HG02840 (cell line): ENCODE data around the gene NR6A1.

ENCODE experiments used
- ATAC-seq: cut with Tn5 transposase; IDR thresholded peaks from one replicate; pipeline ENCODE4 v1.9.1; 2021; ENCODE audit warnings: mild to moderate bottlenecking, moderate library complexity, moderate number of reproducible peaks; ENCODE audit not compliant: unreplicated experiment, low FRiP score

The NR6A1 gene

GRCh38 chr9:124697326-124698200 is 73.5 kb downstream of the NR6A1 start:
- ATAC-seq = no peak

GRCh38 chr9:124696101-124696500 is 75.0 kb downstream of the NR6A1 start:
- no peak for ATAC-seq

GRCh38 chr9:124695280-124695890 is 75.7 kb downstream of the NR6A1 start:
- ATAC-seq = no peak

- no peak for ATAC-seq
Measured at GRCh38 chr9:124694414-124695279, 76.5 kb downstream of the NR6A1 start.

- ATAC-seq = no peak
Measured at GRCh38 chr9:124693403-124693802, 77.7 kb downstream of the NR6A1 start.

- no peak for ATAC-seq
Measured at GRCh38 chr9:124688238-124688904, 82.7 kb downstream of the NR6A1 start.

GRCh38 chr9:124686918-124687317 is 84.2 kb downstream of the NR6A1 start:
- no peak for ATAC-seq

- ATAC-seq = no peak
Measured at GRCh38 chr9:124685217-124685616, 85.9 kb downstream of the NR6A1 start.

- no peak for ATAC-seq
Measured at GRCh38 chr9:124684169-124684568, 86.9 kb downstream of the NR6A1 start.

GRCh38 chr9:124683043-124683442 is 88.1 kb downstream of the NR6A1 start:
- ATAC-seq = no peak

- no peak for ATAC-seq
Measured at GRCh38 chr9:124680714-124681390, 90.3 kb downstream of the NR6A1 start.

- ATAC-seq = no peak
Measured at GRCh38 chr9:124680049-124680448, 91.1 kb downstream of the NR6A1 start.

GRCh38 chr9:124676159-124676551 is 95.0 kb downstream of the NR6A1 start:
- ATAC-seq = no peak

GRCh38 chr9:124675261-124676158 is 95.6 kb downstream of the NR6A1 start:
- ATAC-seq = no peak

- no peak for ATAC-seq
Measured at GRCh38 chr9:124674651-124675050, 96.5 kb downstream of the NR6A1 start.

GRCh38 chr9:124673063-124673462 is 98.0 kb downstream of the NR6A1 start:
- ATAC-seq = no peak

- ATAC-seq = no peak
Measured at GRCh38 chr9:124671861-124672260, 99.2 kb downstream of the NR6A1 start.

GRCh38 chr9:124666642-124667041 is 104.5 kb downstream of the NR6A1 start:
- no peak for ATAC-seq
